ENCODE data around the gene PCGF1.
A peak's percentile ranks its signal among the peaks of the same experiment; 100 is the strongest.

PCGF1 gene

DNA sequence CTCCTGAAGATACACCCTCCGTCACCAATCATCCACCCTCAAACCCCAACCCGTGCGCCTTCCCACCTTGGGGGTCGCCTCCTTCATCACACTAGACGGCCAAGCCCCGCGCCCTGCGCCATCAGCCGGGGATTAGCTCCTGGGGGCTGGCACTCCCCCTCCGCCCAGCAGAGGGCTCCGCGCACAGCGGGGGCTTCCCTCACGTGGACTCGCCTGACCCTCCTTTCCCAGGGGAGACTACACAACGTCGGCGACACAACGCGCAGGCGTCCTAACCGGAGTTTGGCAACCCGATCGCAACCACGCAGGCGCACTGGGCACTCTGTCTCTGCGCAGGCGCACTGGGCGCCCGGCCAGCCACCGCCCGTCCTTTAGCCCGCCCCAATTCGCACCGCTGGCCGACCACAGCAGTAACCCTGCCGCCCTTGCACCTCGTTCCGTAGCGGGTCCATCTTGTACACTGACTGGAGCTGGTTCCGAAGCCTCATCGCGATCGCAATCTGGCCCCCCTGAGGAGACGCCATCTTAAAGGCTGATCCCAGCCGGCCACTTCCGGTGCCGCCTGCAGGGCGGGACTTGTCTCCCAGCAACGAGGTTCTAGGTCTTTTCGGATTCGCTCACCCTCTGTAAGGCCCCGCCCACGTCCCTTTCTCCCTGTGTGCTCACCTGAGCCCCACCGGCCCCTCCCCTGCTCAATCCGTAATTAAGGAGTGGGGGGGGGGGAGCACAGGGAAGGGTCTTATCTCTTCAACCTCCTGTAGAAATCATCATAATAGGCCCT, at the start of gene PCGF1:
Gene PCGF1, minus strand, starts transcription at position 551 of the 781 bp plus-strand sequence. Its CDS starts 27 bp downstream, at position 524.
- DNase-seq, result peak; percentile 99

DNA sequence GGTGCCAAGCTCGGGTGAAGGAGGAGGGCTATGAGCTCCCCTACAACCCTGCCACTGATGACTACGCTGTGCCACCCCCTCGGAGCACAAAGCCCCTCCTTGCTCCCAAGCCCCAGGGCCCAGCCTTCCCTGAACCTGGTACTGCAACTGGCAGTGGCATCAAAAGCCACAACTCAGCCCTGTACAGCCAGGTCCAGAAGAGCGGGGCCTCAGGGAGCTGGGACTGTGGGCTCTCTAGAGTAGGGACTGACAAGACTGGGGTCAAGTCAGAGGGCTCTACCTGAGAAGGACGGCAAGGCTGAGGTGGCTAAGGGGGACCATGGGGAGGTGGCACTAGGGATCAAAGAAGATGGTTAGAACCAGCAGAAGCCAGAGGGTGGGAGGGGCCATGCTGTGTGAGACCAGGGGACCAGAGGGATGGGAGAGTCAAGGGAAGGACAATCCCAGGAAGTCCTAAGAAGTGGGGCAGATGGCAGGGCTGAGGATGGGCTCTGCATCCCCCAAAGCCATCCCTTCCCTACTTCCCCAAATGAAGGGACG, 49.4 kb upstream of the PCGF1 start:
- DNase-seq, result no peak

DNA sequence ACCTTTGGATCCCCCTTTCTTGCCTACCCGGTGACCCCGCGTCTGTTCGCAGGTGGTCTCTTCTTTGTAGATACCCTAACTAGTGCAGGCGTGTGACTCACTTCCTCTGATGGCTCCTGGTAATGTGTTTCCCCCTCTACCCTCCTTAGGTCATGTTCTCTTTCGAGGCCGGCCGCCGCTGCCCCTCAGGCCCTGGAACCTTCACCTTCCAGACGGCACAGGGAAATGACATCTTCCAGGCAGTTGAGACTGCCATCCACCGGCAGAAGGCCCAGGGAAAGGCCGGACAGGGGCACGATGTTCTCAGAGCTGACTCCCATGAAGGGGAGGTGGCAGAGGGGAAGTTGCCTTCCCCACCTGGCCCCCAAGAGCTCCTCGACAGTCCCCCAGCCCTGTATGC, 48.7 kb upstream of the PCGF1 start:
- DNase-seq, result no peak

DNA sequence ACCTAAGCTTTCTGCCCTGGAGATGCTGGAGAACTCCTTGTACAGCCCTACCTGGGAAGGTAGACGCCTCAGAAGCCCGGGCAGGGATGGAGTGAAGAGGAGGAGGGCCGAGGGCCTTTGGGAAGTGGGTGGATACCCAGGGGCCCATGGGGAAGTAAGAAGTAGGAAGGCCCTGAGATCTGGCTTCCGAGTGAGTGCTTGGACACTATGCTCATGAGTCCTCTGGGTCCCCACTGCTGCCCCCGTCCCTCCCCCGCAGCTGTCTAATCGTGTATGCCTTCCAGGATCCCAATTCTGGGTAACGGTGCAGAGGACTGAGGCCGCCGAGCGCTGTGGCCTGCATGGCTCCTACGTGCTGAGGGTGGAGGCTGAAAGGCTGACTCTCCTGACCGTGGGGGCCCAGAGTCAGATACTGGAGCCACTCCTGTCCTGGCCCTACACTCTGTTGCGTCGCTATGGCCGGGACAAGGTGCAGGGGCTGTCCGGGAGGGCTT, 48.2 kb upstream of the PCGF1 start:
- DNase-seq, result no peak

DNA sequence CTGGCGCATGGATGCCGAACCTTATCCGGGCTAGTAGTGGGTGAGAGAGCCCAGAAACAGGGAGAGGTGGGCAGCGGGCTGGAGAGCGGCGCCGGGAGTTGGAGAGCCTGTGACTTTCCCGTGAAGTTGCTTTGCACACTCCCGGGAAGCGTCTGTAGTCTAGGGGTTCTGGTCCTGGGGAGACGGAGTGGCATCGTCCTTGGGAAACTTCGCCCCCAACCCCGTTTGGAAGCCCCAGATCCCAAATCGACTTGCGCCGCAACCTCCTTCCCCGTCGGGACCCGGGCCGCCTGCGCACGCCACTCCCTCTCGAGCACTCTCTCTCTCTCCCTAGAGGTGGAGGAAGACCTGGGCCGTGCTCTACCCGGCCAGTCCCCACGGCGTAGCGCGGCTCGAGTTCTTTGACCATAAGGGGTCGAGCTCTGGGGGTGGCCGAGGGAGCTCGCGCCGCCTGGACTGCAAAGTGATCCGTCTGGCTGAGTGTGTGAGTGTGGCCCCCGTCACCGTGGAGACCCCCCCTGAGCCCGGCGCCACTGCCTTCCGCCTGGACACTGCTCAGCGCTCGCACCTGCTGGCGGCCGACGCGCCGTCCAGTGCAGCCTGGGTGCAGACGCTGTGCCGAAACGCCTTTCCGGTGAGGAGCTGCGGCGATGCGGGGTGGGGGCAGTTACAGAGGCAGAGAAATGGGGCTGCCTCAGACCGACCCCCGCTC, 47.5 kb upstream of the PCGF1 start:
- no peak for DNase-seq

DNA sequence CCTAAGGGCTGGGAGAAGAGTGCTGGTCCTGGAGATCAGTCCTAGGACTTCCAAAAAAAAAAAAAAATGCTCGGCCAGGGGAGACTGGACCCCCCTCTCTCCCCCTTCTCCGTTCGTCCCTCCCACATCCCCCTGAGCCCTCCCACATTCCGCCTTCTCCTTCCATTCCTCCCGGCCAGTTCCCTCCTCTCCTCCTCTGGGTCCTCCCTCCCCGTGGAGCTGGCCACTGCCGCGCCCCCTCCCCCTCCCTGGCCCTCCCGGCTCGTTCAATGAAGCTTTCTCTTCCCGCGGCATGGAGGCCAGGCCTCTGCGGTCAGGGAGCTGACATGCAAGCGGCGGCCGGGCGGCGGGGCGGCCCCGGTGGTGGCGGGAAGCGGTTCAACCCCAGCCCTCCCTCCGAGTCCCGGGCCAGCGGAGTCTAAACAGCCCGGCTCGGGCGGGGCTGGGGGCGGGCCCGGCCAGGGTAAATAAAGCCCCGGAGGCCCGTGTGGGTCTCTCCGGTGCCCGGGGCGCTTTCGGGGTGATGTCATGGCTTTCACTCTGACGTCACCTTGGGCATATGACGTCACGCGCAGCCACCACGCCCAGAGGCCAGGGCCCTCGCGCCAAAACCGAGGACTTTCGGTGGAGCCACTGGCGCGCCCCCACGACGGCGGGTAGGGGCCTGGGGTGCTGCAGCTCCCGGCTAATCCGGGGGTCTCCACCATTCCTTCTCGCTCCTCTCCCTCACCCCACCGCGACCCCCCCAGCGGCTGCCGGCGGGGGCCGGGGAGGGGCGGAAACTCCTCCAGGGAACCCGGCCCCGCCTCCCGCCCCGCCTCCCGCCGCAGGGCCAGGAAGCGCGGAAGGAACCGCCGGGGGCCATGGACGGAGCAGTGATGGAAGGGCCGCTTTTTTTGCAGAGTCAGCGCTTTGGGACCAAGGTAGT, 46.7 kb upstream of the PCGF1 start, which contains the start of the genes DOK1 and LOXL3:
Gene DOK1, plus strand, starts transcription at position 829 of the 928 bp plus-strand sequence. Its CDS starts 35 bp downstream, at position 864.
Gene LOXL3, minus strand, starts transcription at position 51 of the 928 bp plus-strand sequence. CDS start 1,308 bp downstream, outside the sequence.
- DNase-seq, result peak; percentile 27

- no peak for DNase-seq
Observed at GRCh38 chr2:74552914-74553811, 45.7 kb upstream of the PCGF1 start.

DNA sequence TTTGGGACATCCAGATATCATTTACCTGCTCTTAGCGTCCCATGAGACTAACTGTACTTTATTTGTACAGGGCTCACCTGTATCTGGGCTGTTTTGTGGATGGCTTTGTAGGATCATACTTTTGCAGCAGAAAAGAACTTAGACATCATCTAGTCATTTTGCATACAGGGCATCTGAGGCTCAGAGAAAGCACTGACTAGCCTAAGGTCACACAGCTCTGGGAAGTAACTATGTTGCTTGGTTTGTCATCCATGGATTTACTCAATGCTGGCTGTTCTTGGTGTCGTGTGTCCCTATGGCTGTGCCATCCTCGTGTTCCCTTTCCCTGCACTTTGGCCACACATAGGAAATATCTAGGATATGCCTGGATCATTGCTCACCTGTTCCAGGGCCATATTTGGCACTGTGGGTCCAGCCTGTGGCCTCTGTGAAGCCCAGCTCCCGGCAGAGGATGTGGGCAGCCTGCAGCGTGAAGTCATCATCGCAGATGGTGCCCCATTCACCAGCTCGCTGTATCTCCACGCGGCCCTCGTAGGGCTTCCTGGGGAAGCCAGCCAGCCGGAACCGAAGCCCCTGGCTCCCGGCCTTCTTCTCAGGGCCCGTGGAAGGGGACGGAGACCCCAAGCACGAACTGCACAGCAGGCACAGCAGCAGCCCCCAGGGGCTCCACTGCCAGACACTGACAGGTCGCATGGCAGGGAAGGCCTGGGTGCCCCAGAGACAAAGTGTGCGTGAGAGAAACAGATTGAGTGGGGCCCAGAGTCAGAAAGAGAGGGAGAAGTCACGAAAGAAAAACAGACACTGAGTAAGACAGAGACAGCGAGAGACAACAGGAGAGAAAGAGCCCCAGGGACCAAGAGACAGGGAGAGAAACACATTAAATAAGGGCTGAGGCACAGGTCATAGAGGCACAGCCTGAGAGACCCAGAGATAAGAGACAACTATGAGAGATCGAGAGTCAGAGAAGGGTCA, 44.7 kb upstream of the PCGF1 start:
- DNase-seq, result no peak

DNA sequence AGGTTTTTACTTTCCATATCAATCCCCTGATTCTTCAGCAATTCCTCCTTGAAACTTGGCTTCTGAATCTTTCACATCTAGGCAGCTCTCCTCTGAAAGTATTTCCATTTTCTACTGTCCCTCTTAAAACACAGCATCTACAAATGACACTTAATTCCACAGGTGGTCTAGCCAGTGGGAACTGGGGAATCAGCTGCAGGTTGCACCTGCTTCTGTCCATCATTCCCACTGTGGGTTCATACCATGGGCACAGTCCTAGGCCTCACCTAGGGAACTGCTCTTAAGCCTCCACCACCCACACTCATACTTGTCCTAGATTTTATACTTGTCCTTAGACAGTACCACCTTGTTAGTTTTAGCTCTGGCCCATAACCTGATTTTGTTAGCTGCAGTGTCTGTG, 44.0 kb upstream of the PCGF1 start:
- no peak for DNase-seq

- DNase-seq, result no peak
Observed at GRCh38 chr2:74550231-74550630, 42.7 kb upstream of the PCGF1 start.

DNA sequence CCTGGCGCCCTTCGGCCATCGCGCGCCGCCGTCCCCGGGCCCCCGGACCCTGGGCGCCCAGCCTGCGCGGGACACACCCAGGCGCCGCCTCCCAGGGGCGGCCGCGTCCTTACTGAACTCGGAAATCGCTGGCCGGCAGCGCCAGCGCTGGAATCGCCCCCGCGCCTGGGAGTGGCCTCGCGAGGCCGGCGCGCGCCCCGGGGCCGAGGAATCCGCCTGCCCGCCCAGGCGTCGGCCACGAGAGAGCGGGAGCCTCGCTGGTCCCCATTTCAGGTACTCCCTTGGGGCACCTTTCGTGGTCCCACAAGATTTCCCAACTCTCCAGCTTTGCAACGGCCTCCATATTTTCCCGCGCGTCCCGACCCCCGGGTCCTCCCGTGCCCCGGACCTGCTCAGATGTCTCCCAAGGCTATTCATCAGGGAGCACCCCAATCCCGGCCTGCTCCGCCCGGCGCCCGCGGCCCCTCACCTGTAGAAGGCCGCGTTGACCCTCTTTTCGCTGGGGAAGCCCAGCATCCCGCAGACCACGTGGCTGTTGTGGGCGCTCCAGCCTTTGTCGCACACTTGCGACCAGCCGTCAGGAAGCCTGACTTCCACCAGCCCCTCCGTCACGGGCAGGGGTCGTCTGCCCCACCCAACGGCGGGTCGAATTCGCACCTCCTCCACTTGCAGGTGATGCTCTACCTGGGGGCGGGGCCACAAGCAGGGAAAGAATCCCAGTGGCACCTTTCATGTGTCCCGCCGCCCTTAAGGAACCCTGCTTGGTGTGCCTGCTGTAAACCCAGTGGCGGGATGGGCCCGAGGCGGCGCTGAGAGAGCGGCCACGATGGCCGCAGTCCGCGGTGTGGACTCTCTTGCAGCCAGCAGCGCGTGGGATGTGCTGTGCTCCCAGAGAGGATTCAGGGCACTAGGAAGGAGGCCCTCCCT, 41.7 kb upstream of the PCGF1 start:
- no peak for DNase-seq

DNA sequence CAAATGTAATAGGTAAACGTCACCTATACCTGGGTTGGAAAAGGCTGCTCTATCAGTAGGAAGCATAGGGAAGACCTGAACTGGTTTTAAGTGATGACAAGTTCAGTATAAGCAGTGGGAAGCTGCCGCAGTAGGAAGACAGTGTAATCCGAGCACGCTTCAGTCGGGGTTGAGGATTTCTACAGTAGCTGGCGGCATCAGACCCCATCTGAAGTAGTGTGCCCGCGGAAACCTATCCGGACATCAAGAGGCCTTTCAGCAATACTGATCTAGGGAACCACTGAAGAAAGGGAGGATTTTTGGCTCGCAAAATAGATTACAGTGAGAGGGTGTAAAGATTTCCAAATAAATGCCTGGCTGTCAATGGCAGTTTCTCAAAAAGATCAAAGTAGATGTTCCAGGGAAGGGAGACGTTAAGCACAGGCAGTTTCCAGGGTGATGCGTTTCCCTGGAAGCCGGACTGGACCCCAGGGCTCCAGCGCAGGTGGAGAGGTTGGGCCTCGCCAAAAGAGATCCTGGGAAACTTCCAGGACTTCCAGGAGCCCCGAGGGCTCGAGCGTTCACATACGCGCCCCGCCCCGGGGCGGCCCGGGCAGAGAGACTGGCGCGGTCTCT, 40.9 kb upstream of the PCGF1 start:
- DNase-seq, result no peak

DNA sequence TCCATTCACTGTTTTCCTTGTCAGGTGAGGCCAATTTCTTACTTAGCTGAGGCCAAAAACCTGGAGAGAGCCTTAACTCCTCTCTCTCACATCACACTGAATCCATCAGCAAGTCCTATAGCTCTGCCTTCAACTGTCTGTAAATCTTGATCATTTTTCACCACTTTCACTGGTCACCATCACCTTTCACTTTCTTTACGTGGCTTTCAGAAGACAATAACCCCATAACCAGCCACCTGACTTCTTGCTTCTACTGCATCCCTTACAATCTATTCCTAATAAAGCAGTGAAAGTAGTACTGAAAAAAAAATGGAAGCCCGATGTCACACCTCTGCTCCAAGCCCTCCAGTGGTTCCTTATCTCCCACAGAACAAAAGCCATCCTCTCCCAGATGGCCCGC, 38.5 kb upstream of the PCGF1 start:
- no peak for DNase-seq

DNA sequence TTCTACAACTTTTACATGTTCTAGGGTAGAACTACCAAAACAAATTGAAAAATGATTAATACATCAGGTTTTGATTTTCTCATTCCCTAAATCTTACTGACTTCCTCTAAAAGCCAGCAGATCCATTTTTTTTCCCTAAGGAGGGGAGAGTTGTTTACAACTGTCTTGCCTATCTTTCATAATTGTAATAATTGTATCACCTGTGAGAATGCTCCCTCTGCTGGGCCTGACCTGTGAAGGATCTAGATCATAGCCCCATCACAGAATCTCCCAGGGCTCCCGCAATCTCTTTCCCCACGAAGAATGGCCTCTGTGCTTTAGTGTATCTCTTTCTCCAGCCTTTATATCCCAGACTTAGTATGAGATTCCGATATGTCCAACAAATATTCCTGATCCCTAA, 37.1 kb upstream of the PCGF1 start:
- no peak for DNase-seq

DNA sequence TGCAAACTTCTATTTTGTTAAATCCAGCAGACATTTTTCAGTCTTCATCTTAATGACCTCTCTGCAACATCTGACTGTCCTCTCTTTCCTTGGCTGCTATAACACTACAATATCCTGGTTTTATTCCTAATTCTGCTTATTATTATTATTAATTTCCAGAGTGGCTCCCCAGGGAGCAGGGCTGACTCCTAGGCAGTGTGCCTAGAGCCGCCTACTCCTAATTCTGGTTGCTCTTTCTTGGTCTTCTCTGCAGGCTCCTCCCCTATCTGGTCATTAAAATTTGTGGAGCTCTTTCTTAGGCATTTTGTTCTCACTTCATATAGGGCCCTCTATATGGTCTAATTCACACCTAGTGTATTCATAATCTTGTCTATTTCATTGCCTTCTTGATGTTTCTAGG, 35.5 kb upstream of the PCGF1 start:
- DNase-seq, result no peak

DNA sequence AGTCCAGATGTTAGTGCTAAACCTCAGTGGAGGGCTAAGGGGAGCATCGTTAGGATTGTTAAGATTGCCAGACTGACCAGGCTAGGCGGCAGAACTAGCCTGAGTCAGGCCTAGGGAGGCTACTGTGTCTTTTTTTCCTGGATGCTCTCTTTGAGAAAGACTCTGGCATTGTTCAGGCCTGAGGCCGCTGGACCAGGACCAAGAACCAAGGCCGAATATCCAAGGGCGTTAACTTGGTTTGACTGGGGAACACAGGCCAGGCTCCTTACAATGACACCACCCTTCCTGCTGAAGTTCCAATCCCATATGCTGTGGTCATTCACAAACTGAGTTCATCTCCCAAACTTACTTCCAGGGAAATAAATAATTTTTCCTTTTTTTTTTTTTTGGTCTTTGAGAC, 32.8 kb upstream of the PCGF1 start:
- no peak for DNase-seq

DNA sequence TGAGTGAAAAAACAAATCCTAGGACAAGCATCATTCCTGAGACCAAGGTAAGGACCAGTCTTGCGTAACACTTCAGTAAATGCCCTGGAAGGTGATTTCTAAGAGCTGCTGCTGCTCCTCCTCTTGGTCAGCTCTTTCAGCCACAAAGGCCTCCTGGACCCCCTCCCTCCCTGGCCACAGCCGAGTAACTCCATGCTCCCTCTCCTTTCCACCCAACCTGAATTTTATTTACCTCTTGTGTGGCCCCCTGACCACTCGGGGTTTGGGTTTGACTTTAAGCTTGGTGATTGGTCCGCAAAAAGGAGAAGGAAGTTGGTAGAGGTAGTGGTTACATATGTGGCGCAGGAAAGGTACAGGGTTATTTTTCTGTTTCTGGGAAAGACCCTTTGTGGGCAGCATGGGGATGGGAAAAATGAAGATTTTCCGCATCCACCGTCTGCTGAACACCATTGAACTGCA, 31.4 kb upstream of the PCGF1 start:
- DNase-seq, result no peak

DNA sequence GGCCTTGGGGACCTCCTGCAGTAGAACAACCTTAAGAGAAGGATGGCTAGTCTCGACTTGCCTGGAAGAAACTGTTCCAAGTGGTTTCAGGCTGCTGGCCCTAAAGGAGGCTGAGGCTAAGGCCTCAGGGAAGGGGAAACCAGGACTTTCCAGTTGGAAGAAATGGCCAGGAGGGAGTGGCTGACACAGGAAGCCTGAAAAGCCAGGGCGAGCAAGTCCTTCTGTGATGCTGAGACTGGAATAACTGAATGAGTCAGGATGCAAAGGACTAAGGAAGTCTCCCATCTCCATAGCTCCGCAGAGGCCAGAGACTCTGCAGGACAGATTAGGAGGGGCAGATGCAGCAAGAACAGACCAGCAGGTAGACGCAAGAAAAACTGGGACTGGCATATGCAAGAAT, 29.6 kb upstream of the PCGF1 start:
- DNase-seq, result no peak

Measured in NCI-H1694 (cell line).